NCI-H2107 treated with DMSO at 0.1 percent for 48 hours (cell line): ENCODE data around the gene B9D2.

ENCODE experiments used
- DNase-seq: peaks from one replicate; lab custom pipeline; 2025; ENCODE audit not compliant: unreplicated experiment; lab: John Stamatoyannopoulos, UW

The B9D2 gene

GRCh38 chr19:41310033-41310831 is 53.7 kb downstream of the B9D2 start, which contains the start of gene CCDC97:
Gene CCDC97, plus strand, starts transcription at chr19:41310172. Its CDS starts 139 bp downstream, at chr19:41310311.
- DNase-seq, result peak; percentile 65

GRCh38 chr19:41309180-41310032 is 54.5 kb downstream of the B9D2 start:
- DNase-seq, result no peak

GRCh38 chr19:41308450-41309179 is 55.3 kb downstream of the B9D2 start:
- peak; percentile 68 for DNase-seq

GRCh38 chr19:41307954-41308449 is 55.9 kb downstream of the B9D2 start:
- no peak for DNase-seq

GRCh38 chr19:41307090-41307875 is 56.7 kb downstream of the B9D2 start:
- DNase-seq, result no peak

- no peak for DNase-seq
Measured at GRCh38 chr19:41305927-41306793, 57.8 kb downstream of the B9D2 start.

- DNase-seq, result no peak
Measured at GRCh38 chr19:41304706-41305483, 59.1 kb downstream of the B9D2 start.
